HCT116 (cell line): Measurements from ENCODE around the gene NPIPB8. TPM values are rescaled to one million over a fixed set of nuclear protein-coding genes. Genes with fewer than 3 reads are reported as not detected.
"Not testable (repeated sequence)": the region's sequence is repeated elsewhere in the genome, so short reads cannot be mapped to it uniquely, and the experiment has no call there.

ENCODE experiments used
- ATAC-seq: fragments of 200-7000 bp; cut with Tn5 transposase; 2 replicates; pipeline ENCODE4 v1.9.1; 2020; ENCODE audit warnings: mild to moderate bottlenecking, moderate library complexity
- BruUV-seq: library from RNA; stranded (reverse); fragments of 400-500 nt; replicated peaks from 2 replicates; lab custom pipeline; 2021; lab: Mats Ljungman, UMichigan
- CTCF ChIA-PET: fragments of 300-600 bp; sonication (Branson Sonifier 250); formaldehyde crosslinking; loops from one replicate; lab custom pipeline; 2021; ENCODE audit warnings: antibody characterized with exemption; lab: Charles Lee
- POLR2A ChIA-PET: fragments of 300-600, 350-600 bp; sonication (Branson Sonifier 250); formaldehyde crosslinking; loops from one replicate; lab custom pipeline; 2021; ENCODE audit warnings: antibody characterized with exemption; lab: Charles Lee
- RAD21 ChIA-PET, 2 experiments: fragments of 300-600 bp; sonication (Branson Sonifier 250); formaldehyde crosslinking; loops; one replicate each; lab custom pipeline; 2023; ENCODE audit warnings: low total read pairs in 2 of 2; ENCODE audit not compliant: uncharacterized antibody in 2 of 2, unreplicated experiment in 2 of 2, low non-redundant PET in 1 of 2; lab: Charles Lee
- DNase-seq: peaks from one replicate; pipeline ENCODE4 v3.0.0-alpha.2; 2010; ENCODE audit warnings: low read depth, low spot score
- H2AFZ ChIP-seq: fragments of 200-600 bp; shearing (Covaris generic), sonication (generic); 2 replicates; pipeline ENCODE4 v1.6.1; 2017; ENCODE audit warnings: low read depth, mixed run types, mixed read lengths, antibody characterized with exemption, low read length; ENCODE audit not compliant: poor library complexity, severe bottlenecking
- H3K27ac ChIP-seq: 2 replicates; pipeline ENCODE4 v1.5.1; 2012; ENCODE audit warnings: low read depth, low read length
- H3K27me3 ChIP-seq: fragments of 200-600 bp; sonication (generic); 2 replicates; pipeline ENCODE4 v1.6.1; 2016; ENCODE audit warnings: mixed run types, low read length, mixed read lengths; ENCODE audit not compliant: insufficient read depth
- H3K36me3 ChIP-seq, 2 experiments: fragments of 200-500 bp in 1 of 2; fragments of 200-600 bp in 1 of 2; sonication (Bioruptor generic) in 1 of 2; sonication (generic) in 1 of 2; 2 replicates each; pipeline versions ENCODE4 v1.5.1 to v1.6.1; 2014 to 2016; ENCODE audit warnings: low read length in 2 of 2, inconsistent platforms in 1 of 2, mixed read lengths in 1 of 2, mixed run types in 1 of 2; ENCODE audit not compliant: insufficient read depth in 2 of 2, control insufficient read depth in 1 of 2
- H3K4me1 ChIP-seq, 2 experiments: fragments of 200-600 bp in 1 of 2; sonication (generic) in 1 of 2; 2 replicates each; pipeline versions ENCODE4 v1.5.1 to v1.6.1; 2012 to 2017; ENCODE audit warnings: low read length in 2 of 2, inconsistent platforms in 1 of 2, mild to moderate bottlenecking in 1 of 2, mixed read lengths in 1 of 2, mixed run types in 1 of 2, moderate library complexity in 1 of 2; ENCODE audit not compliant: insufficient read depth in 2 of 2, control insufficient read depth in 1 of 2
- H3K4me2 ChIP-seq: fragments of 200-600 bp; sonication (generic); 2 replicates; pipeline ENCODE4 v1.6.1; 2017; ENCODE audit warnings: mixed run types, low read length, mixed read lengths
- H3K4me3 ChIP-seq, 2 experiments: fragments of 200-600 bp in 1 of 2; sonication (generic) in 1 of 2; replicated peaks in 1 of 2; 2 replicates each; pipeline ENCODE4 v1.5.1; 2011 to 2016; ENCODE audit warnings: low read length in 2 of 2, control low read depth in 1 of 2, low read depth in 1 of 2, mild to moderate bottlenecking in 1 of 2, mixed read lengths in 1 of 2, mixed run types in 1 of 2
- H3K79me2 ChIP-seq: fragments of 200-600 bp; sonication (generic); 2 replicates; pipeline ENCODE4 v1.6.1; 2017; ENCODE audit warnings: mild to moderate bottlenecking, mixed run types, low read length, moderate library complexity, mixed read lengths; ENCODE audit not compliant: insufficient read depth
- H3K9ac ChIP-seq: fragments of 200-600 bp; sonication (generic); 2 replicates; pipeline ENCODE4 v1.6.1; 2016; ENCODE audit warnings: low read length, mixed read lengths
- H3K9me2 ChIP-seq: fragments of 200-600 bp; sonication (generic), shearing (Covaris generic); 2 replicates; pipeline ENCODE4 v1.6.1; 2017; ENCODE audit warnings: mixed run types, mild to moderate bottlenecking, moderate library complexity; ENCODE audit not compliant: insufficient read depth
- H3K9me3 ChIP-seq, 2 experiments: fragments of 200-500 bp in 1 of 2; fragments of 200-600 bp in 1 of 2; sonication (Bioruptor generic) in 1 of 2; sonication (generic) in 1 of 2; 2 replicates each; pipeline ENCODE4 v1.6.1; 2014 to 2017; ENCODE audit warnings: low read length in 2 of 2, mixed read lengths in 2 of 2, inconsistent platforms in 1 of 2, low read depth in 1 of 2, mild to moderate bottlenecking in 1 of 2, mixed run types in 1 of 2, moderate library complexity in 1 of 2; ENCODE audit not compliant: control insufficient read depth in 1 of 2, insufficient read depth in 1 of 2
- H4K20me1 ChIP-seq: fragments of 200-600 bp; sonication (generic), shearing (Covaris generic); 2 replicates; pipeline ENCODE4 v1.6.1; 2017; ENCODE audit warnings: mixed run types, mild to moderate bottlenecking, moderate library complexity; ENCODE audit not compliant: insufficient read depth
- intact Hi-C: fragments of 100-400 bp; cut with micrococcal nuclease; formaldehyde crosslinking; loops from 2 replicates; pipeline ENCODE4 v1.10.0; 2022
- total RNA-seq: library from RNA; stranded (reverse); gene quantifications from one replicate; pipeline ENCODE4 v1.2.1, GENCODE V29; 2021; ENCODE audit not compliant: unreplicated experiment

NPIPB8 gene
- total RNA-seq, 1 experiment from 2014 or later = 0.79 TPM

GRCh38 chr16:28691722-28692121 is 53.9 kb downstream of the NPIPB8 start:
- POLR2A ChIA-PET, H3K4me1 ChIP-seq, H3K27me3 ChIP-seq, RAD21 ChIA-PET, H3K79me2 ChIP-seq, intact Hi-C loops, H3K9me3 ChIP-seq, H2AFZ ChIP-seq, H4K20me1 ChIP-seq, H3K9ac ChIP-seq, H3K36me3 ChIP-seq, CTCF ChIA-PET, BruUV-seq, DNase-seq, ATAC-seq, H3K4me2 ChIP-seq, H3K4me3 ChIP-seq, H3K27ac ChIP-seq, H3K9me2 ChIP-seq: not testable (repeated sequence)

GRCh38 chr16:28693257-28693950 is 55.5 kb downstream of the NPIPB8 start:
- CTCF ChIA-PET = not testable (repeated sequence)

GRCh38 chr16:28699792-28700191 is 61.9 kb downstream of the NPIPB8 start:
- POLR2A ChIA-PET, H3K9ac ChIP-seq, H2AFZ ChIP-seq, H3K36me3 ChIP-seq, CTCF ChIA-PET, H3K4me2 ChIP-seq, BruUV-seq, ATAC-seq, H3K4me3 ChIP-seq, H3K9me2 ChIP-seq, H4K20me1 ChIP-seq, H3K27ac ChIP-seq, H3K27me3 ChIP-seq, H3K79me2 ChIP-seq, RAD21 ChIA-PET, H3K9me3 ChIP-seq, intact Hi-C loops, DNase-seq, H3K4me1 ChIP-seq: not testable (repeated sequence)

More at GRCh38 chr16:28693257-28693950, 55.5 kb downstream of the NPIPB8 start:
- ATAC-seq = peak; percentile 76
- H3K9ac ChIP-seq, H3K79me2 ChIP-seq, H3K9me3 ChIP-seq, DNase-seq, POLR2A ChIA-PET, H3K27ac ChIP-seq, H3K9me2 ChIP-seq, H3K27me3 ChIP-seq, H3K4me2 ChIP-seq, H3K36me3 ChIP-seq, BruUV-seq, H3K4me3 ChIP-seq, intact Hi-C loops, H3K4me1 ChIP-seq, H2AFZ ChIP-seq, RAD21 ChIA-PET, H4K20me1 ChIP-seq: not testable (repeated sequence)

- H3K9ac ChIP-seq, H3K36me3 ChIP-seq, H3K79me2 ChIP-seq, BruUV-seq, H3K27me3 ChIP-seq, DNase-seq, H3K4me3 ChIP-seq, H3K27ac ChIP-seq, H2AFZ ChIP-seq, H3K4me1 ChIP-seq, H3K9me2 ChIP-seq, RAD21 ChIA-PET, H4K20me1 ChIP-seq, intact Hi-C loops, CTCF ChIA-PET, H3K4me2 ChIP-seq, POLR2A ChIA-PET, ATAC-seq, H3K9me3 ChIP-seq: not testable (repeated sequence)
Measured at GRCh38 chr16:28700349-28700748, 62.5 kb downstream of the NPIPB8 start.
